CD8-positive, alpha-beta memory T cell (primary cell): ENCODE data around the gene IQCM. TPM values are rescaled to one million over a fixed set of nuclear protein-coding genes. Genes with fewer than 3 reads are reported as not detected.

Experiments
- CTCF ChIA-PET: fragments of 350-600 bp; sonication (Branson Sonifier 250); formaldehyde crosslinking; loops from one replicate; lab custom pipeline; 2021; ENCODE audit warnings: antibody characterized with exemption; lab: Charles Lee
- POLR2A ChIA-PET: fragments of 350-600 bp; sonication (Branson Sonifier 250); formaldehyde crosslinking; loops from one replicate; lab custom pipeline; 2021; ENCODE audit warnings: antibody characterized with exemption; lab: Charles Lee
- DNase-seq, 5 donors: peaks; one replicate each; pipeline versions ENCODE4 v3.0.0 to v3.0.0-alpha.2; 2020 to 2022; ENCODE audit warnings: mixed read lengths in 1 of 5
- H3K27ac ChIP-seq: one replicate; pipeline ENCODE4 v1.7.0; 2013; ENCODE audit warnings: low read depth, mild to moderate bottlenecking, low read length, moderate library complexity
- H3K27me3 ChIP-seq: 2 replicates; pipeline ENCODE4 v1.7.0; 2013; ENCODE audit warnings: low read length, mild to moderate bottlenecking; ENCODE audit not compliant: insufficient read depth, poor library complexity, severe bottlenecking
- H3K36me3 ChIP-seq: 2 replicates; pipeline ENCODE4 v1.7.0; 2013; ENCODE audit warnings: mild to moderate bottlenecking, low read length, moderate library complexity; ENCODE audit not compliant: insufficient read depth
- H3K4me1 ChIP-seq: 2 replicates; pipeline ENCODE4 v1.7.0; 2013; ENCODE audit warnings: mild to moderate bottlenecking, low read length, moderate library complexity; ENCODE audit not compliant: insufficient read depth
- H3K4me3 ChIP-seq: 2 replicates; pipeline ENCODE4 v1.7.0; 2013; ENCODE audit warnings: mild to moderate bottlenecking, low read length
- H3K9me3 ChIP-seq: 2 replicates; pipeline ENCODE4 v1.7.0; 2013; ENCODE audit warnings: mild to moderate bottlenecking, low read length
- H3K27ac Mint-ChIP-seq, 8 donors: one replicate each; pipeline ENCODE4 v1.8.0; 2020 to 2021; ENCODE audit warnings: mixed read lengths in 8 of 8, mild to moderate bottlenecking in 6 of 8, inconsistent platforms in 3 of 8, moderate library complexity in 3 of 8
- H3K27me3 Mint-ChIP-seq, 2 donors: one replicate each; pipeline ENCODE4 v1.8.0; 2020 to 2021; ENCODE audit warnings: mixed read lengths in 2 of 2, mild to moderate bottlenecking in 1 of 2, moderate library complexity in 1 of 2
- H3K36me3 Mint-ChIP-seq, 3 donors: one replicate each; pipeline ENCODE4 v1.8.0; 2020 to 2021; ENCODE audit warnings: mixed read lengths in 3 of 3, inconsistent platforms in 1 of 3, mild to moderate bottlenecking in 1 of 3
- H3K4me1 Mint-ChIP-seq, 3 donors: one replicate each; pipeline ENCODE4 v1.8.0; 2020 to 2021; ENCODE audit warnings: mixed read lengths in 3 of 3, inconsistent platforms in 1 of 3, mild to moderate bottlenecking in 1 of 3
- H3K4me3 Mint-ChIP-seq, 7 donors: one replicate each; pipeline ENCODE4 v1.8.0; 2020 to 2021; ENCODE audit warnings: mixed read lengths in 7 of 7, mild to moderate bottlenecking in 6 of 7, moderate library complexity in 4 of 7, inconsistent platforms in 2 of 7
- H3K9me3 Mint-ChIP-seq, 5 donors: one replicate each; pipeline ENCODE4 v1.8.0; 2020 to 2022; ENCODE audit warnings: mixed read lengths in 5 of 5, mild to moderate bottlenecking in 3 of 5, moderate library complexity in 2 of 5, inconsistent platforms in 1 of 5
- polyA plus RNA-seq: library from polyadenylated mRNA; unstranded; fragments of 300-500 nt; fragmentation: Illumina TruSeq; gene quantifications from one replicate; pipeline ENCODE4 v1.2.3, GENCODE V29; 2021
- total RNA-seq, 2 experiments: library from RNA; stranded (reverse); gene quantifications; one replicate each; pipeline ENCODE4 v1.2.3, GENCODE V29; 2021

IQCM gene
- total and polyA plus RNA-seq, 3 experiments from 2014 or later = not detected

- Mint-ChIP-seq H3K27ac (no peak overlapping the region), H3K4me3 (no peak overlapping the region), H3K36me3 (no peaks in the 10 kb centered on the region), H3K9me3 (peaks cover 3 to 37% (median 12%) of the 10 kb centered on the region in 5 donors), H3K4me1 (no peaks in the 10 kb centered on the region), H3K27me3 (no peaks in the 10 kb centered on the region)
- no peaks in the 10 kb centered on the region for H3K4me1 ChIP-seq
- no peak overlapping the region for H3K27ac ChIP-seq
- no peak overlapping the region for H3K4me3 ChIP-seq
- H3K27me3 ChIP-seq = no peaks in the 10 kb centered on the region
- H3K36me3 ChIP-seq = no peaks in the 10 kb centered on the region
- DNase-seq = no peak
- ChIA-PET POLR2A (no interaction called here), CTCF (no interaction called here)
- no peaks in the 10 kb centered on the region for H3K9me3 ChIP-seq
Observed at GRCh38 chr4:149589826-149590225, 225.8 kb downstream of the IQCM start.

DNA sequence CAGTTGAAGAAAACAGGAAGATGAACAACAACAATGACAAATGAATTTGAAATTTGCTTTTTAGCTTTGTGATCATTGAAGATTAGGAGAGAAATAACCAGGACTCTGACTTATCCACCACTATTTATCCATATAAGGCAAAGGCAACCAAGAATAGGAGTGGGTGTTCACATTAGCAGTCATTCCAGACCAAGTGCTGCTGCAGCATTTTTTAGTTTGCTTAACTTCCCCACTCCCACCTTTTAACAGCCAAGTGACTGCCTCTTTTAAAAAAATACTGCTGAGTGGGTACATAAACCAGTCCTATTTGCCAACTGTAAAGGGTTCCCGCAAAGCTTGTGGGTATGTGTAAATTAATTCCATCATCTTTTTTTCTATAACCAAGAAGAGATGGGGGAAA, 230.9 kb downstream of the IQCM start:
- Histone ChIP-seq H3K4me3 (no peak overlapping the region), H3K27me3 (no peaks in the 10 kb centered on the region), H3K36me3 (no peaks in the 10 kb centered on the region), H3K9me3 (no peaks in the 10 kb centered on the region), H3K4me1 (no peaks in the 10 kb centered on the region), H3K27ac (no peak overlapping the region)
- Mint-ChIP-seq H3K9me3 (peaks cover 0 to 22% (median 0%) of the 10 kb centered on the region in 5 donors), H3K4me1 (no peaks in the 10 kb centered on the region), H3K36me3 (no peaks in the 10 kb centered on the region), H3K27me3 (no peaks in the 10 kb centered on the region), H3K27ac (no peak overlapping the region), H3K4me3 (no peak overlapping the region)
- no peak for DNase-seq
- ChIA-PET POLR2A (no interaction called here), CTCF (no interaction called here)

DNA sequence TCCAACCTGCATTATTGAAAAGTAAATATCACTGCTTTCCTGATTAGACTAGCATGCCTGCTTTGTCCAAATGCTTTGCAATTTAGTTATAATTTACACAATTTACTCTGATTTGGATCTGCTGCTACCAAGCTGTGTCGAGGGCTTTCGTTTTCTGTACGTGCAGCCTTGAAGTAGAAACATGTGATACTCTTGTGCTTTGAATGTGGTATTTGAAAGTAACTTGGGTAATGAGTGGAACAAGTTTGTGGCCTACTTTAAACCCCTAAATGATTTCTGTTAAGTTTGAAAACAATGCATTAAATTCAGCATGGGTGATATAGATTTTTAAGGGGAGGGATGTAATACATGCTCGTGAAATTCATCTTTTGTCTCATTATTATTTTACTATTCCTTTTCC, 240.7 kb downstream of the IQCM start:
- Mint-ChIP-seq H3K36me3 (no peaks in the 10 kb centered on the region), H3K9me3 (peaks cover 0 to 5% (median 0%) of the 10 kb centered on the region in 5 donors), H3K4me3 (no peak overlapping the region), H3K27me3 (no peaks in the 10 kb centered on the region), H3K27ac (no peak overlapping the region), H3K4me1 (no peaks in the 10 kb centered on the region)
- Histone ChIP-seq H3K27ac (no peak overlapping the region), H3K4me3 (no peak overlapping the region), H3K36me3 (no peaks in the 10 kb centered on the region), H3K4me1 (no peaks in the 10 kb centered on the region), H3K27me3 (no peaks in the 10 kb centered on the region), H3K9me3 (no peaks in the 10 kb centered on the region)
- ChIA-PET POLR2A (no interaction called here), CTCF (no interaction called here)
- no peak for DNase-seq

- H3K9me3 ChIP-seq = no peaks in the 10 kb centered on the region
- no peaks in the 10 kb centered on the region for H3K27me3 ChIP-seq
- ChIA-PET POLR2A (no interaction called here), CTCF (no interaction called here)
- peaks cover 0 to 5% (median 0%) of the 10 kb centered on the region in 5 donors for H3K9me3 Mint-ChIP-seq
- no peaks in the 10 kb centered on the region for H3K4me1 ChIP-seq
- H3K4me1 Mint-ChIP-seq = no peaks in the 10 kb centered on the region
- no peak for DNase-seq
- H3K27ac ChIP-seq = no peak overlapping the region
- no peak overlapping the region for H3K4me3 ChIP-seq
- no peaks in the 10 kb centered on the region for H3K36me3 ChIP-seq
- no peaks in the 10 kb centered on the region for H3K27me3 Mint-ChIP-seq
- no peak overlapping the region for H3K4me3 Mint-ChIP-seq
- H3K27ac Mint-ChIP-seq = no peak overlapping the region
- no peaks in the 10 kb centered on the region for H3K36me3 Mint-ChIP-seq
Observed at GRCh38 chr4:149572716-149573115, 242.9 kb downstream of the IQCM start.

DNA sequence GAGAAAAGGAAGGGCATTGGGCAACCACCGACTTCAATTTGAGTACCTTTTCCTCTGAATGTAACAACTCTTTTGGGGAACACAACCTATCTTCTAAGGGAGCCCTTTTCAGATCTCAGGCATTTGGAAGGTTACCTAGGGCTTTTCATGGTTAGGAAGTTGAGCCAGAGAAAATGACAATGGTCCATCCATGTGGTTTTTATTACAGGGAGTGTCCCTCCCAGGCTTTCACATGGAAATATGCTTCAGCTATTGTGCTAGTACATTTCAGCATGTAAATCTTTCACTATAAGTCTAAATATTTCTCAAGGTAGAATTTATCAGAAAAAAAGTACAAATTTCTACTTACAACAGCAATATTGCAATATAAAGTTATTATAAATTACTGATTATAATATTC, 259.8 kb downstream of the IQCM start:
- Mint-ChIP-seq H3K27me3 (no peaks in the 10 kb centered on the region), H3K36me3 (no peaks in the 10 kb centered on the region), H3K27ac (no peak overlapping the region), H3K4me1 (no peaks in the 10 kb centered on the region), H3K4me3 (no peak overlapping the region), H3K9me3 (peaks cover 0 to 13% (median 6%) of the 10 kb centered on the region in 5 donors)
- ChIA-PET POLR2A (no interaction called here), CTCF (no interaction called here)
- no peak for DNase-seq
- Histone ChIP-seq H3K36me3 (no peaks in the 10 kb centered on the region), H3K4me3 (no peak overlapping the region), H3K4me1 (no peaks in the 10 kb centered on the region), H3K27me3 (no peaks in the 10 kb centered on the region), H3K27ac (no peak overlapping the region), H3K9me3 (no peaks in the 10 kb centered on the region)

- Histone ChIP-seq H3K4me3 (no peak overlapping the region), H3K27me3 (no peaks in the 10 kb centered on the region), H3K36me3 (no peaks in the 10 kb centered on the region), H3K4me1 (no peaks in the 10 kb centered on the region), H3K27ac (no peak overlapping the region), H3K9me3 (no peaks in the 10 kb centered on the region)
- no peak overlapping the region for H3K4me3 Mint-ChIP-seq
- CTCF ChIA-PET = no interaction called here
- no peak overlapping the region for H3K27ac Mint-ChIP-seq
- no peaks in the 10 kb centered on the region for H3K4me1 Mint-ChIP-seq
- DNase-seq = no peak
- POLR2A ChIA-PET = no interaction called here
- peaks cover 0 to 13% (median 6%) of the 10 kb centered on the region in 5 donors for H3K9me3 Mint-ChIP-seq
- H3K27me3 Mint-ChIP-seq = no peaks in the 10 kb centered on the region
- no peaks in the 10 kb centered on the region for H3K36me3 Mint-ChIP-seq
Observed at GRCh38 chr4:149555146-149555545, 260.5 kb downstream of the IQCM start.

DNA sequence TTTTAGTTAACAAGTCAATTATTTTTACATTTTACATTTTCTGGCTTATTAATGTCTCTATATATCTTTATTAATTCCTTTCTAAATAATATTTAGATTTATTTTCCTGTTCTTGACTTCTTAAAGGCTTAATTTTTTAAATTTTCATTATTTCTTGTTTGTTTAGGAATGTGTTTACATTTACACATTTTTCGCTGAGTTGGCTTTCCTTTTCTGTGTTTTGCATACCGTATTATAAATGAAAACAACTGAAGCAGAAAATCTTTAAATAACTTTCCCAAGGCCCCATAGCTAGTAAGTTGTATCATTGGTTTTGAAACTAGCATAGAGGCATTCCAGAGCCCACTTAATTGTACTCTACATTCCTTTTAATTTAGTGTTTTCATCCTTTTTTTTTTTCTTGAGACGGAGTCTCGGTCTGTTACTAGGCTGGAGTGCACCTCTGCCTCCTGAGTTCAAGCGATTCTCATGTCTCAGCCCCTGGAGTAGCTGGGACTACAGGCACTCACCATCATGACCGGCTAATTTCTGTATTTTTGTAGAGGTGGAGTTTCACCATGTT, 261.6 kb downstream of the IQCM start:
- no peak overlapping the region for H3K27ac Mint-ChIP-seq
- H3K27me3 Mint-ChIP-seq = no peaks in the 10 kb centered on the region
- ChIA-PET POLR2A (no interaction called here), CTCF (no interaction called here)
- no peaks in the 10 kb centered on the region for H3K36me3 Mint-ChIP-seq
- H3K9me3 ChIP-seq = no peaks in the 10 kb centered on the region
- no peak overlapping the region for H3K4me3 ChIP-seq
- no peaks in the 10 kb centered on the region for H3K4me1 Mint-ChIP-seq
- no peak for DNase-seq
- no peak overlapping the region for H3K4me3 Mint-ChIP-seq
- H3K27me3 ChIP-seq = no peaks in the 10 kb centered on the region
- no peaks in the 10 kb centered on the region for H3K36me3 ChIP-seq
- H3K9me3 Mint-ChIP-seq = peaks cover 0 to 9% (median 2%) of the 10 kb centered on the region in 5 donors
- H3K27ac ChIP-seq = no peak overlapping the region
- H3K4me1 ChIP-seq = no peaks in the 10 kb centered on the region

DNA sequence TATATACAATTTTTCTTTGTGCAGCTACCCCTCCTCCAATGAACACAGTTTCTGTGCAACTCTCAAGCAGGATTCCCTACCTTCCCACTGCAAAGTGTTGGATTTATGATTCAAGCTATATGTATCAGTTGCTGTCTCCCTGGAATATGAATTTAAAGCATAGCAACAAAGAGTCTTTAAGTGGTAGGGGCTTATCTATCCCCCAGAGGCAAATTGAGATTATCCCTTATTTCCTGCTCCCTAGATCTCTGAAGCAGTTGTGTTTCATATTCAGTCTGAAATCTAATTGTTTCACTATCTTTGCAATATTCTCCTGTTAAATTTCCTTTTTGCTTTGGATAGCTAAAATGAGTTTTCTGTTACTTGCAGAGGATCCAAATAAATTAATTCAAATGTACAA, 263.0 kb downstream of the IQCM start:
- Mint-ChIP-seq H3K4me3 (no peak overlapping the region), H3K27me3 (no peaks in the 10 kb centered on the region), H3K27ac (no peak overlapping the region), H3K4me1 (no peaks in the 10 kb centered on the region), H3K36me3 (no peaks in the 10 kb centered on the region), H3K9me3 (peaks cover 0 to 9% (median 3%) of the 10 kb centered on the region in 5 donors)
- no peaks in the 10 kb centered on the region for H3K27me3 ChIP-seq
- H3K36me3 ChIP-seq = no peaks in the 10 kb centered on the region
- ChIA-PET CTCF (no interaction called here), POLR2A (no interaction called here)
- no peaks in the 10 kb centered on the region for H3K9me3 ChIP-seq
- DNase-seq = no peak
- H3K4me3 ChIP-seq = no peak overlapping the region
- H3K27ac ChIP-seq = no peak overlapping the region
- no peaks in the 10 kb centered on the region for H3K4me1 ChIP-seq

- Mint-ChIP-seq H3K27me3 (no peaks in the 10 kb centered on the region), H3K4me3 (no peak overlapping the region), H3K4me1 (no peaks in the 10 kb centered on the region), H3K9me3 (peaks cover 0 to 5% (median 3%) of the 10 kb centered on the region in 5 donors), H3K27ac (no peak overlapping the region), H3K36me3 (no peaks in the 10 kb centered on the region)
- no peaks in the 10 kb centered on the region for H3K9me3 ChIP-seq
- ChIA-PET POLR2A (no interaction called here), CTCF (no interaction called here)
- no peak overlapping the region for H3K27ac ChIP-seq
- no peak for DNase-seq
- no peaks in the 10 kb centered on the region for H3K27me3 ChIP-seq
- no peak overlapping the region for H3K4me3 ChIP-seq
- H3K36me3 ChIP-seq = no peaks in the 10 kb centered on the region
- H3K4me1 ChIP-seq = no peaks in the 10 kb centered on the region
Observed at GRCh38 chr4:149549911-149550310, 265.7 kb downstream of the IQCM start.
